Kidney epithelial cell (primary cell): ENCODE results near the gene LIN37. TPM values are rescaled to one million over a fixed set of nuclear protein-coding genes. Genes with fewer than 3 reads are reported as not detected.

Experiments used
- DNase-seq: peaks from one replicate; pipeline ENCODE4 v3.0.0-alpha.2; 2010; ENCODE audit warnings: low read depth
- H3K27me3 ChIP-seq: 2 replicates; pipeline ENCODE4 v1.6.0; 2011; ENCODE audit warnings: low read length; ENCODE audit not compliant: control insufficient read depth, insufficient read depth
- H3K36me3 ChIP-seq: 2 replicates; pipeline ENCODE4 v1.5.1; 2011; ENCODE audit warnings: low read length; ENCODE audit not compliant: control insufficient read depth, insufficient read depth
- H3K4me3 ChIP-seq: 2 replicates; pipeline ENCODE4 v1.5.1; 2011; ENCODE audit warnings: low read depth, mild to moderate bottlenecking, control low read depth, low read length
- total RNA-seq: library from RNA; depleted of rRNA; stranded (reverse); fragments of >200 nt; gene quantifications from 2 replicates; pipeline ENCODE4 v1.2.3, GENCODE V29; 2015
- TF ChIP-seq, protein P1 (sequence below): IDR thresholded peaks from 2 replicates; pipeline ENCODE4 v1.5.1; 2011; ENCODE audit warnings: mild to moderate bottlenecking, moderate library complexity, low read length, control low read depth, inconsistent platforms; ENCODE audit not compliant: insufficient read depth, poor library complexity, severe bottlenecking

Gene LIN37
- total RNA-seq, 1 donor from 2014 or later: 22.0 TPM

- DNase-seq: no peak
- H3K4me3 ChIP-seq: no peak overlapping the region
- no peaks in the 10 kb centered on the region for H3K36me3 ChIP-seq
- H3K27me3 ChIP-seq: no peaks in the 10 kb centered on the region
- TF ChIP-seq, protein P1, sequence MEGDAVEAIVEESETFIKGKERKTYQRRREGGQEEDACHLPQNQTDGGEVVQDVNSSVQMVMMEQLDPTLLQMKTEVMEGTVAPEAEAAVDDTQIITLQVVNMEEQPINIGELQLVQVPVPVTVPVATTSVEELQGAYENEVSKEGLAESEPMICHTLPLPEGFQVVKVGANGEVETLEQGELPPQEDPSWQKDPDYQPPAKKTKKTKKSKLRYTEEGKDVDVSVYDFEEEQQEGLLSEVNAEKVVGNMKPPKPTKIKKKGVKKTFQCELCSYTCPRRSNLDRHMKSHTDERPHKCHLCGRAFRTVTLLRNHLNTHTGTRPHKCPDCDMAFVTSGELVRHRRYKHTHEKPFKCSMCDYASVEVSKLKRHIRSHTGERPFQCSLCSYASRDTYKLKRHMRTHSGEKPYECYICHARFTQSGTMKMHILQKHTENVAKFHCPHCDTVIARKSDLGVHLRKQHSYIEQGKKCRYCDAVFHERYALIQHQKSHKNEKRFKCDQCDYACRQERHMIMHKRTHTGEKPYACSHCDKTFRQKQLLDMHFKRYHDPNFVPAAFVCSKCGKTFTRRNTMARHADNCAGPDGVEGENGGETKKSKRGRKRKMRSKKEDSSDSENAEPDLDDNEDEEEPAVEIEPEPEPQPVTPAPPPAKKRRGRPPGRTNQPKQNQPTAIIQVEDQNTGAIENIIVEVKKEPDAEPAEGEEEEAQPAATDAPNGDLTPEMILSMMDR: no peak
Measured at GRCh38 chr19:35715355-35715809, 33.0 kb upstream of the LIN37 start.

DNA sequence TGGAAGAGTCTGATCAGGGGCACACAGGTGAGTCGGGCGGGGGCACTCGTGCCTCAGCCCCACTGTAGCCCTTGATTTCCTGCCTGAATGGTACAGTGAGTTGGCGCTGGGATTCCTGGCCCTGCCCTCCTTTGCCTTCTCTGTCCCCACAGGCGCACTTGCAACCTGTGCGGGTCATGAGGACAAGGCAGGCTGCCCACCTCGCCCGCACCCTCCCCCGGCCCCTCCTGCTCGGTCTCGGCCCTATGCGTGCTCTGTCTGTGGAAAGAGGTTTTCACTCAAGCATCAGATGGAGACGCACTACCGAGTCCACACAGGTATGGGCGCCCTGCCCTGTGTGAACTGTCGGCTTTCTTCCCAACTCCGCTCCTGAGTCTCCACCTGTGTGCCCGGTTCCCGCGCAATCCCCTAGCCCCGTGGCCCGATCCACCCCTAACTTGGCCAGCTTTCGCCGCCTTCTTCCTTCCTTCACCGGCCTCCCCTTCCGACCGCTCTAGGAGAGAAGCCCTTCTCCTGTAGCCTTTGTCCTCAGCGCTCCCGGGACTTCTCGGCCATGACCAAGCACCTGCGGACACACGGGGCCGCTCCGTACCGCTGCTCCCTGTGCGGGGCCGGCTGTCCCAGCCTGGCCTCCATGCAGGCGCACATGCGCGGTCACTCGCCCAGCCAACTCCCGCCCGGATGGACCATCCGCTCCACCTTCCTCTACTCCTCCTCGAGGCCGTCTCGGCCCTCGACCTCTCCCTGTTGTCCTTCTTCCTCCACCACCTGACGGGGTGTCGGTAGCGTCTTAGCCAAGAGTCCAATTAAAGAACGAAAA lies 32.2 kb upstream of the LIN37 start:
- no peaks in the 10 kb centered on the region for H3K27me3 ChIP-seq
- peak overlapping the region; percentile 93 for H3K4me3 ChIP-seq
- no peaks in the 10 kb centered on the region for H3K36me3 ChIP-seq
- TF ChIP-seq, protein P1: no peak
- no peak for DNase-seq

- peaks cover 2% of the 10 kb centered on the region for H3K36me3 ChIP-seq
- TF ChIP-seq, protein P1: peak; percentile 96
Measured at GRCh38 chr19:35716801-35717664, 31.3 kb upstream of the LIN37 start.

DNA sequence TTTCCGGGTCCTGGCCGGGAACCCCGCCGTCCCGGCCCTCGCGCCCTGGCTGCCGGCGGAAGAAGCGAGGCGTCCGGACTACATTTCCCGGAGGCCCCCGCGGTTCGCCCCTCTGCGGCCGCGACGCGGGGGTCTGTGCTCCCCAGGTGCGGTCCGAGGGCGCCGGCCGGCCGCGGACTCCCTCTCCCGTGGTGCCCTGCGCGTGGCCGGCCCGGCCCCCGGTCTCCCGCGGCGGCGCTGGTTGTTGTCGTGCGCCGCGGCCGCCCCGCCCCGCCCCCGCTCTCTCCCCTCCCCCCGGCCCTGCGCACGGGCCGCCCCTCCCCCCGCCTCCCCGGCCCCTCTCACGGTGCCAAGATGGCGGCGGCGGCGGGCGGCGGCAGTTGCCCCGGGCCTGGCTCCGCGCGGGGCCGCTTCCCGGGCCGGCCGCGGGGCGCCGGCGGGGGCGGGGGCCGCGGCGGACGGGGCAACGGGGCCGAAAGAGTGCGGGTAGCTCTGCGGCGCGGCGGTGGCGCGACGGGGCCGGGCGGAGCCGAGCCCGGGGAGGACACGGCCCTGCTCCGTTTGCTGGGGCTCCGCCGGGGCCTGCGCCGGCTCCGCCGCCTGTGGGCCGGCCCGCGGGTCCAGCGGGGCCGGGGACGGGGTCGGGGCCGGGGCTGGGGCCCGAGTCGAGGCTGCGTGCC lies 30.6 kb upstream of the LIN37 start, which contains the start of gene KMT2B:
Gene KMT2B, plus strand, starts transcription at position 339 of the 680 bp plus-strand sequence. Its CDS starts 16 bp downstream, at position 355.
- peak; percentile 77 for DNase-seq
- H3K36me3 ChIP-seq: peaks cover 5% of the 10 kb centered on the region
- TF ChIP-seq, protein P1: no peak
- H3K4me3 ChIP-seq: peak within 1 kb of the TSS; percentile 93
- H3K27me3 ChIP-seq: no peaks in the 10 kb centered on the region

More at GRCh38 chr19:35716801-35717664, 31.3 kb upstream of the LIN37 start:
- peak; percentile 37 for DNase-seq
- Histone ChIP-seq H3K4me3 (peak overlapping the region; percentile 93), H3K27me3 (no peaks in the 10 kb centered on the region)

DNA sequence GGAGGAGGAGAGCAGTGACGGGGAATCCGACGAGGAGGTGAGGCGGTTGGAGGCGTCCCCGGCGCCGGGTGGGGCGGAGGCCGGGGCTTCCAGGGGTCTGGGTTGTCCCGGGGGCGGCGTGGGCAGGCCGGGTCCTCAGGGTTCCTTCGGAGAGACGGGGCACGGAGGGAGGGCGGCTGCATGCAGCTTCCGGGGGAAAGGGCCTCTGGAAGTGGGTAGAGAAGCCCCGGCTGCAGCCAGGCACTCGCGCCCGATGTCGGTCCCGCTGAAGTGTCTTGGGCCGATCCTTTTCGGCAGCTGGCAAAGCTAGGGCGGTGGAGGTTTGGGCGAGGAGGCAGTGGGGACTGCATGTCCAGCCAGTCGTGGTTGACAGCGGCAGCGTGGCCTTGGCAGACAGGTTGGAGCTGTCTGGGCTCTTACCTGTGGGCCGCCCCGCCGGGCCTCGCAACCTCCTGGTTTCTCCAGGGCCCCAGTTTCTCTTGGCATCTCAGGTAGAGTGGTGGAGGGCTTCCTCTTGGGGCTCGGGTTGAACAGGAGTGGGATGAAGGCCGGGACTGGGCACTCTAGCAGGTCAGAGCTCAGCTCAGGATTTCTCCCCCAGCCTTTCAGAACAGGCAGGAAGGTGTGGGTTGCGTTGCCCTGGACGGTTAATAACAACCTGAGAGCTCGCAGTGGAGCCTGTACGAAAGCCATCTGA lies 29.9 kb upstream of the LIN37 start:
- TF ChIP-seq, protein P1: no peak

More for the DNA sequence above, 29.9 kb upstream of the LIN37 start:
- Histone ChIP-seq H3K4me3 (peak overlapping the region; percentile 61), H3K27me3 (no peaks in the 10 kb centered on the region), H3K36me3 (peaks cover 5% of the 10 kb centered on the region)
- DNase-seq: no peak
